Testis (tissue), 3 donors: ENCODE results near the gene CYP1A2. TPM values are rescaled to one million over a fixed set of nuclear protein-coding genes. Genes with fewer than 3 reads are reported as not detected.
A peak's percentile ranks its signal among the peaks of the same experiment; 100 is the strongest.

ENCODE experiments used
- DNase-seq: peaks from one replicate; pipeline ENCODE4 v3.0.0-alpha.2; 2019
- H3K27ac ChIP-seq, 2 donors: fragments of 200-600 bp; sonication (generic); one replicate each; pipeline ENCODE4 v1.5.1; 2019
- H3K27me3 ChIP-seq: fragments of 200-600 bp; sonication (generic); one replicate; pipeline ENCODE4 v1.5.1; 2019
- H3K36me3 ChIP-seq: fragments of 200-600 bp; sonication (generic); one replicate; pipeline ENCODE4 v1.5.1; 2017; ENCODE audit warnings: low read depth; ENCODE audit errors: missing control alignments
- H3K4me1 ChIP-seq: fragments of 200-600 bp; sonication (generic); one replicate; pipeline ENCODE4 v1.5.1; 2019
- H3K4me3 ChIP-seq, 2 donors: fragments of 200-600 bp; sonication (generic); one replicate each; pipeline ENCODE4 v1.5.1; 2017 to 2019
- H3K9me3 ChIP-seq: fragments of 200-600 bp; sonication (generic); one replicate; pipeline ENCODE4 v1.5.1; 2017
- CTCF ChIP-seq, 3 experiments: fragments of 450-650 bp in 2 of 3; fragments of 200-600 bp in 1 of 3; sonication (generic) in 1 of 3; IDR thresholded peaks; one replicate each; pipeline ENCODE4 v1.5.1; 2016 to 2019; ENCODE audit warnings: antibody characterized with exemption in 3 of 3, mild to moderate bottlenecking in 2 of 3, moderate library complexity in 1 of 3
- POLR2A ChIP-seq: fragments of 450-650 bp; IDR thresholded peaks from one replicate; pipeline ENCODE4 v1.6.1; 2017; ENCODE audit warnings: antibody characterized with exemption, mild to moderate bottlenecking, moderate library complexity
- WGBS, 2 donors: methylation state at CpG; one replicate each; pipeline ENCODE4 v1.1.5; 2018; 5-methylcytosine and 5-hydroxymethylcytosine counted together
- intact Hi-C: fragments of 100-400 bp; cut with DNase I; formaldehyde crosslinking; loops from one replicate; pipeline ENCODE4 v1.15.1; 2023; ENCODE audit warnings: low total_unique reads
- polyA plus RNA-seq: library from polyadenylated mRNA; stranded (reverse); fragments of 350-450 nt; fragmentation: Illumina TruSeq; extraction: RNeasy Lipid Tissue Mini Kit (QIAGEN cat#74804); gene quantifications from one replicate; pipeline ENCODE4 v1.2.3, GENCODE V29; 2014; ENCODE audit warnings: low read depth, low replicate concordance; ENCODE audit not compliant: insufficient read depth
- total RNA-seq, 2 donors: library from RNA; depleted of rRNA; stranded (reverse); fragments of >200 nt; gene quantifications; one replicate each; pipeline ENCODE4 v1.2.3, GENCODE V29; 2016

CYP1A2 gene
- total and polyA plus RNA-seq, 3 donors from 2014 or later, result 0.12 to 0.31 TPM; not detected in 1

GRCh38 chr15:74773731-74774252 lies 25.1 kb downstream of the CYP1A2 start:
- TF ChIP-seq POLR2A, result no peak
- no peak for TF ChIP-seq CTCF (IDR thresholded peaks at IDR 0.05)
- H3K27me3 ChIP-seq, result no peaks in the 10 kb centered on the region
- no peak overlapping the region for H3K4me3 ChIP-seq
- H3K4me1 ChIP-seq, result peaks cover 21% of the 10 kb centered on the region
- intact Hi-C loops, result no loop called here
- H3K9me3 ChIP-seq, result no peaks in the 10 kb centered on the region
- WGBS, 2 donors, result 86 to 88% methylated on average over 5 of the region's 5 CpGs
- no peaks in the 10 kb centered on the region for H3K36me3 ChIP-seq
- H3K27ac ChIP-seq, result no peak overlapping the region
- DNase-seq, result no peak

- Histone ChIP-seq H3K27ac (no peak overlapping the region), H3K4me1 (peaks cover 26% of the 10 kb centered on the region), H3K9me3 (no peaks in the 10 kb centered on the region), H3K4me3 (no peak overlapping the region), H3K36me3 (no peaks in the 10 kb centered on the region), H3K27me3 (no peaks in the 10 kb centered on the region)
- intact Hi-C loops, result no loop called here
- no peak for DNase-seq
- 73 to 84% methylated on average over 4 to 5 of the region's 5 CpGs for WGBS, 2 donors
- TF ChIP-seq POLR2A (no peak), CTCF (IDR thresholded peaks at IDR 0.05) (no peak)
Observed at GRCh38 chr15:74775132-74775562, 26.5 kb downstream of the CYP1A2 start.

GRCh38 chr15:74775894-74776293 lies 27.2 kb downstream of the CYP1A2 start:
- Histone ChIP-seq H3K36me3 (no peaks in the 10 kb centered on the region), H3K4me1 (peaks cover 30% of the 10 kb centered on the region), H3K4me3 (no peak overlapping the region), H3K27ac (no peak overlapping the region), H3K27me3 (no peaks in the 10 kb centered on the region), H3K9me3 (no peaks in the 10 kb centered on the region)
- 79 to 81% methylated on average over 4 of the region's 4 CpGs for WGBS, 2 donors
- DNase-seq, result no peak
- no peak for TF ChIP-seq POLR2A
- no peak for TF ChIP-seq CTCF (IDR thresholded peaks at IDR 0.05)
- intact Hi-C loops, result no loop called here

GRCh38 chr15:74776821-74777768 lies 28.4 kb downstream of the CYP1A2 start:
- no peaks in the 10 kb centered on the region for H3K27me3 ChIP-seq
- 49 to 56% methylated on average over 13 of the region's 13 CpGs for WGBS, 2 donors
- intact Hi-C loops, result no loop called here
- no peak for TF ChIP-seq POLR2A
- TF ChIP-seq CTCF (IDR thresholded peaks at IDR 0.05), result no peak
- DNase-seq, result no peak
- H3K27ac ChIP-seq, result peak overlapping the region in 1 of 2 donors; percentile 24
- no peaks in the 10 kb centered on the region for H3K9me3 ChIP-seq
- H3K4me1 ChIP-seq, result peaks cover 31% of the 10 kb centered on the region
- no peaks in the 10 kb centered on the region for H3K36me3 ChIP-seq
- H3K4me3 ChIP-seq, result no peak overlapping the region
